Neural cell (in vitro differentiated cells): ENCODE data around the gene TMEM168. TPM values are rescaled to one million over a fixed set of nuclear protein-coding genes. Genes with fewer than 3 reads are reported as not detected.

Source experiments
- H2AFZ ChIP-seq: fragments of 200-600, 300-800 bp; sonication (generic), shearing (Covaris generic); 2 replicates; pipeline ENCODE4 v1.6.0; 2014; ENCODE audit warnings: low read depth, mild to moderate bottlenecking, antibody characterized with exemption, low read length, moderate library complexity
- H3F3A ChIP-seq: fragments of 200-600 bp; shearing (Covaris generic); 2 replicates; pipeline ENCODE4 v1.6.1; 2016; ENCODE audit warnings: mild to moderate bottlenecking, moderate library complexity, mixed read lengths, antibody characterized with exemption, low read length; ENCODE audit not compliant: insufficient read depth, poor library complexity, severe bottlenecking
- H3K27ac ChIP-seq: fragments of 200-600, 300-800 bp; sonication (generic), shearing (Covaris generic); 2 replicates; pipeline ENCODE4 v1.5.1; 2014; ENCODE audit warnings: mild to moderate bottlenecking, low read length, moderate library complexity
- H3K27me3 ChIP-seq: fragments of 300-800, 200-600 bp; sonication (generic), shearing (Covaris generic); 2 replicates; pipeline ENCODE4 v1.6.0; 2014; ENCODE audit warnings: mild to moderate bottlenecking, low read depth, low read length, moderate library complexity; ENCODE audit not compliant: insufficient read depth
- H3K36me3 ChIP-seq: fragments of 300-800, 200-600 bp; sonication (generic), shearing (Covaris generic); 2 replicates; pipeline ENCODE4 v1.5.1; 2014; ENCODE audit warnings: mild to moderate bottlenecking, antibody characterized with exemption, low read length, moderate library complexity; ENCODE audit not compliant: insufficient read depth
- H3K4me2 ChIP-seq: fragments of 300-800, 200-600 bp; sonication (generic), shearing (Covaris generic); 2 replicates; pipeline ENCODE4 v1.6.0; 2014; ENCODE audit warnings: mild to moderate bottlenecking, low read length
- H3K4me3 ChIP-seq: fragments of 300-800, 200-600 bp; sonication (generic), shearing (Covaris generic); 2 replicates; pipeline ENCODE4 v1.5.1; 2014; ENCODE audit warnings: mild to moderate bottlenecking, low read length, moderate library complexity
- H3K79me2 ChIP-seq: fragments of 200-600 bp; shearing (Covaris generic); replicated peaks from 2 replicates; pipeline ENCODE4 v1.6.0; 2014; ENCODE audit warnings: mild to moderate bottlenecking, low read length, moderate library complexity; ENCODE audit not compliant: insufficient read depth
- H3K9ac ChIP-seq: fragments of 300-800, 200-600 bp; sonication (generic), shearing (Covaris generic); 2 replicates; pipeline ENCODE4 v1.6.1; 2016; ENCODE audit warnings: mild to moderate bottlenecking, low read length, mixed read lengths
- H3K9me2 ChIP-seq: fragments of 200-600 bp; shearing (Covaris generic); 2 replicates; pipeline ENCODE4 v1.6.1; 2016; ENCODE audit warnings: mild to moderate bottlenecking, low read length, mixed read lengths; ENCODE audit not compliant: insufficient read depth
- H3K9me3 ChIP-seq: fragments of 200-600, 300-800 bp; sonication (generic), shearing (Covaris generic); 2 replicates; pipeline ENCODE4 v1.6.1; 2016; ENCODE audit warnings: mild to moderate bottlenecking, mixed run types, low read length, moderate library complexity, mixed read lengths
- H4K20me1 ChIP-seq: fragments of 200-600 bp; shearing (Covaris generic); 2 replicates; pipeline ENCODE4 v1.6.1; 2016; ENCODE audit warnings: mild to moderate bottlenecking, mixed run types; ENCODE audit not compliant: insufficient read depth
- CTCF ChIP-seq: fragments of 450-650 bp; IDR thresholded peaks from 2 replicates; pipeline ENCODE4 v1.5.1; 2014; ENCODE audit warnings: antibody characterized with exemption, mild to moderate bottlenecking, moderate library complexity; ENCODE audit not compliant: poor library complexity, severe bottlenecking
- EP300 ChIP-seq: fragments of 450-650 bp; conservative IDR thresholded peaks from 2 replicates; pipeline ENCODE4 v1.6.1; 2014; ENCODE audit warnings: antibody characterized with exemption, mild to moderate bottlenecking, moderate library complexity; ENCODE audit not compliant: poor library complexity, severe bottlenecking
- EZH2 ChIP-seq: fragments of 200-600, 300-800 bp; shearing (Covaris generic), sonication (generic); IDR thresholded peaks from 2 replicates; pipeline ENCODE4 v1.6.1; 2014; ENCODE audit warnings: antibody characterized with exemption, low read length, borderline replicate concordance, mild to moderate bottlenecking; ENCODE audit not compliant: insufficient read depth, poor library complexity, severe bottlenecking
- MXI1 ChIP-seq: fragments of 450-650 bp; conservative IDR thresholded peaks from 2 replicates; pipeline ENCODE4 v1.6.1; 2014; ENCODE audit warnings: antibody characterized with exemption, mild to moderate bottlenecking; ENCODE audit not compliant: poor library complexity, severe bottlenecking
- POLR2AphosphoS5 ChIP-seq: IDR thresholded peaks from 2 replicates; pipeline ENCODE4 v1.6.1; 2012
- RAD21 ChIP-seq: fragments of 450-650 bp; conservative IDR thresholded peaks from 2 replicates; pipeline ENCODE4 v1.6.1; 2014; ENCODE audit warnings: antibody characterized with exemption, mild to moderate bottlenecking, moderate library complexity
- REST ChIP-seq: IDR thresholded peaks from 2 replicates; pipeline ENCODE4 v1.6.1; 2012; ENCODE audit warnings: borderline replicate concordance
- SMC3 ChIP-seq: fragments of 450-650 bp; conservative IDR thresholded peaks from 2 replicates; pipeline ENCODE4 v1.6.1; 2014; ENCODE audit warnings: antibody characterized with exemption, mild to moderate bottlenecking, moderate library complexity; ENCODE audit not compliant: poor library complexity
- TAF1 ChIP-seq: IDR thresholded peaks from 2 replicates; pipeline ENCODE4 v1.6.1; 2012; ENCODE audit warnings: low read depth
- polyA plus RNA-seq: library from polyadenylated mRNA; depleted of rRNA; stranded (reverse); fragments of >200 nt; gene quantifications from 2 replicates; pipeline ENCODE4 v1.2.3, GENCODE V29; 2014

TMEM168 gene
- polyA plus RNA-seq, 1 donor from 2014 or later, result 21.9 TPM

- no peak overlapping the region for H3K27ac ChIP-seq
- H2AFZ ChIP-seq, result no peak overlapping the region
- no peaks in the 10 kb centered on the region for H4K20me1 ChIP-seq
- H3K9me2 ChIP-seq, result no peaks in the 10 kb centered on the region
- H3K9me3 ChIP-seq, result no peaks in the 10 kb centered on the region
- H3K4me3 ChIP-seq, result no peak overlapping the region
- TF ChIP-seq RAD21 (no peak), EZH2 (no peak), TAF1 (no peak), POLR2AphosphoS5 (no peak), CTCF (no peak)
- no peaks in the 10 kb centered on the region for H3K79me2 ChIP-seq
- H3K36me3 ChIP-seq, result no peaks in the 10 kb centered on the region
- no peaks in the 10 kb centered on the region for H3F3A ChIP-seq
- H3K27me3 ChIP-seq, result no peaks in the 10 kb centered on the region
- no peak overlapping the region for H3K9ac ChIP-seq
- H3K4me2 ChIP-seq, result no peak overlapping the region
These were observed 10.5 kb downstream of the TMEM168 start for GRCh38 chr7:112779667-112780066.

GRCh38 chr7:112777406-112777805 is 12.8 kb downstream of the TMEM168 start:
- no peaks in the 10 kb centered on the region for H3K36me3 ChIP-seq
- no peaks in the 10 kb centered on the region for H3K27me3 ChIP-seq
- no peak for TF ChIP-seq MXI1
- TF ChIP-seq EP300, result no peak
- TF ChIP-seq REST, result no peak
- no peak for TF ChIP-seq EZH2
- no peaks in the 10 kb centered on the region for H4K20me1 ChIP-seq
- no peaks in the 10 kb centered on the region for H3F3A ChIP-seq
- no peaks in the 10 kb centered on the region for H3K9me3 ChIP-seq
- no peaks in the 10 kb centered on the region for H3K9me2 ChIP-seq
- H3K27ac ChIP-seq, result no peak overlapping the region
- H3K79me2 ChIP-seq, result no peaks in the 10 kb centered on the region
- H3K4me3 ChIP-seq, result no peak overlapping the region
- no peak overlapping the region for H2AFZ ChIP-seq
- no peak overlapping the region for H3K9ac ChIP-seq
- H3K4me2 ChIP-seq, result no peak overlapping the region

GRCh38 chr7:112771166-112771565 is 19.0 kb downstream of the TMEM168 start:
- TF ChIP-seq RAD21 (no peak), EP300 (no peak), POLR2AphosphoS5 (no peak), MXI1 (no peak), CTCF (no peak), TAF1 (no peak), EZH2 (no peak), REST (no peak), SMC3 (no peak)
- no peak overlapping the region for H3K4me3 ChIP-seq
- H3K27me3 ChIP-seq, result no peaks in the 10 kb centered on the region
- no peaks in the 10 kb centered on the region for H3K79me2 ChIP-seq
- H3K9ac ChIP-seq, result no peak overlapping the region
- no peak overlapping the region for H2AFZ ChIP-seq
- no peak overlapping the region for H3K4me2 ChIP-seq
- H3K9me2 ChIP-seq, result no peaks in the 10 kb centered on the region
- H3K36me3 ChIP-seq, result no peaks in the 10 kb centered on the region
- no peaks in the 10 kb centered on the region for H4K20me1 ChIP-seq
- no peaks in the 10 kb centered on the region for H3F3A ChIP-seq
- no peaks in the 10 kb centered on the region for H3K9me3 ChIP-seq
- H3K27ac ChIP-seq, result no peak overlapping the region
